PC-3 (cell line): Measurements from ENCODE around the gene VEZT. TPM values are rescaled to one million over a fixed set of nuclear protein-coding genes. Genes with fewer than 3 reads are reported as not detected.

Experiments used
- ATAC-seq: fragments of 200-7000 bp; cut with Tn5 transposase; 2 replicates; pipeline ENCODE4 v1.9.1; 2020; ENCODE audit warnings: mild to moderate bottlenecking, moderate library complexity
- BruUV-seq: library from RNA; stranded (reverse); fragments of 400-500 nt; replicated peaks from 2 replicates; lab custom pipeline; 2021; lab: Mats Ljungman, UMichigan
- CTCF ChIA-PET: fragments of 300-600 bp; sonication (Branson Sonifier 250); formaldehyde crosslinking; loops from one replicate; lab custom pipeline; 2022; ENCODE audit warnings: antibody characterized with exemption; lab: Charles Lee
- POLR2A ChIA-PET: fragments of 300-600 bp; sonication (Branson Sonifier 250); formaldehyde crosslinking; loops from one replicate; lab custom pipeline; 2022; ENCODE audit warnings: antibody characterized with exemption; ENCODE audit not compliant: unreplicated experiment; lab: Charles Lee
- DNase-seq: peaks from one replicate; pipeline ENCODE4 v3.0.0-alpha.2; 2015
- H2AFZ ChIP-seq: fragments of 300-600 bp; sonication (generic); 2 replicates; pipeline ENCODE4 v1.6.0; 2016; ENCODE audit warnings: antibody characterized with exemption, low read length
- H3F3A ChIP-seq: fragments of 300-600 bp; sonication (generic); one replicate; pipeline ENCODE4 v1.6.0; 2017; ENCODE audit warnings: antibody characterized with exemption, low read length, control low read depth, mild to moderate bottlenecking; ENCODE audit not compliant: unreplicated experiment
- H3K27ac ChIP-seq: fragments of 300-600 bp; sonication (generic); 2 replicates; pipeline ENCODE4 v1.5.1; 2016; ENCODE audit warnings: mild to moderate bottlenecking, low read length
- H3K27me3 ChIP-seq: fragments of 300-600 bp; sonication (generic); 2 replicates; pipeline ENCODE4 v1.6.1; 2016; ENCODE audit warnings: low read length, mixed read lengths
- H3K36me3 ChIP-seq: fragments of 300-600 bp; sonication (generic); 2 replicates; pipeline ENCODE4 v1.6.1; 2016; ENCODE audit warnings: low read depth, mixed run types, low read length, mixed read lengths
- H3K4me1 ChIP-seq: fragments of 300-600 bp; sonication (generic); 2 replicates; pipeline ENCODE4 v1.5.1; 2016; ENCODE audit warnings: low read length; ENCODE audit not compliant: insufficient read depth
- H3K4me2 ChIP-seq: fragments of 300-600 bp; sonication (generic); 2 replicates; pipeline ENCODE4 v1.6.0; 2016; ENCODE audit warnings: low read length
- H3K4me3 ChIP-seq: fragments of 300-600 bp; sonication (generic); 2 replicates; pipeline ENCODE4 v1.5.1; 2016; ENCODE audit warnings: mild to moderate bottlenecking, low read length, mixed read lengths
- H3K79me2 ChIP-seq: fragments of 300-600 bp; sonication (generic); 2 replicates; pipeline ENCODE4 v1.6.1; 2017; ENCODE audit warnings: low read length, mixed read lengths
- H3K9ac ChIP-seq: fragments of 300-600 bp; sonication (generic); 2 replicates; pipeline ENCODE4 v1.6.0; 2016; ENCODE audit warnings: mild to moderate bottlenecking, low read length
- H3K9me2 ChIP-seq: fragments of 300-600 bp; sonication (generic); replicated peaks from 2 replicates; pipeline ENCODE4 v1.6.1; 2016; ENCODE audit warnings: mixed run types, low read length, mixed read lengths
- H3K9me3 ChIP-seq: fragments of 300-600 bp; sonication (generic); 2 replicates; pipeline ENCODE4 v1.6.1; 2016; ENCODE audit warnings: low read length, mixed read lengths
- H4K20me1 ChIP-seq: fragments of 300-600 bp; sonication (generic); 2 replicates; pipeline ENCODE4 v1.6.1; 2016; ENCODE audit warnings: low read length, mixed read lengths
- EZH2 ChIP-seq: fragments of 300-600 bp; sonication (generic); IDR thresholded peaks from one replicate; pipeline ENCODE4 v1.6.1; 2017; ENCODE audit warnings: antibody characterized with exemption, mild to moderate bottlenecking, low read length; ENCODE audit not compliant: unreplicated experiment
- EZH2phosphoT487 ChIP-seq: fragments of 300-600 bp; sonication (generic); IDR thresholded peaks from 2 replicates; pipeline ENCODE4 v1.6.1; 2018; ENCODE audit warnings: mild to moderate bottlenecking, antibody characterized with exemption, low read length, borderline replicate concordance
- intact Hi-C: fragments of 100-400 bp; cut with micrococcal nuclease; formaldehyde crosslinking; loops from 2 replicates; pipeline ENCODE4 v1.9.0; 2023
- total RNA-seq: library from RNA; depleted of rRNA; stranded (reverse); fragments of >200 nt; gene quantifications from 2 replicates; pipeline ENCODE4 v1.2.3, GENCODE V29; 2014
- TF ChIP-seq, protein P1 (sequence below): fragments of 300-600 bp; sonication (generic); conservative IDR thresholded peaks from 2 replicates; pipeline ENCODE4 v1.5.1; 2017; ENCODE audit warnings: antibody characterized with exemption, low read depth, mild to moderate bottlenecking, low read length

VEZT gene
- total RNA-seq, 1 experiment from 2014 or later, result 83.6 TPM

DNA sequence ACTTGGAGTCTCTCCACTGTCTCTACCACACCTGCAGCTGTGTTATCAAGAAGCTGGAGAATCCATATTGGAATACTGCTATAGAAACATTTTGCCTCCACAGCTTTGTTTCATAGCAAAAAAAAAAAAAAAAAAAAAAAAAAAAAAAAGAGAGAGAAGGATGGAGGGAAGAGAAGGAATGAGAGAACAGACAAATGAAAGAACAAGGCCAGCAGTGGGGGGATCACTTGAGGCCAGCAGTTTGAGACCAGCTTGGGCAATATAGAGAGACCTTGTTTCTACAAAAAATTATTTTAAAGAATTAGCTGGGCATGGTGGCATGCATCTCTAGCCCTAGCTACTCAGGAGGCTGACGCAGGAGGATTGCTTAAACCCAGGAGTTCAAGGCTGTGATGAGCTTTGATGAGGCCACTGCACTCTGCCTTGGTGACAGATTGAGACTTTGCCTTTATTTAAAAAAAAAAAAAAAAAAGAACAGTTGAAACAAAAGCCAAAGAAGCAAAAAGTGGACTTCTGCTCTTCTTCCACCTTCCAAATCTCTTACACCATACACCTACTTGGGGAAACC, 8.1 kb downstream of the VEZT start:
- peaks cover 51% of the 10 kb centered on the region for H4K20me1 ChIP-seq

DNA sequence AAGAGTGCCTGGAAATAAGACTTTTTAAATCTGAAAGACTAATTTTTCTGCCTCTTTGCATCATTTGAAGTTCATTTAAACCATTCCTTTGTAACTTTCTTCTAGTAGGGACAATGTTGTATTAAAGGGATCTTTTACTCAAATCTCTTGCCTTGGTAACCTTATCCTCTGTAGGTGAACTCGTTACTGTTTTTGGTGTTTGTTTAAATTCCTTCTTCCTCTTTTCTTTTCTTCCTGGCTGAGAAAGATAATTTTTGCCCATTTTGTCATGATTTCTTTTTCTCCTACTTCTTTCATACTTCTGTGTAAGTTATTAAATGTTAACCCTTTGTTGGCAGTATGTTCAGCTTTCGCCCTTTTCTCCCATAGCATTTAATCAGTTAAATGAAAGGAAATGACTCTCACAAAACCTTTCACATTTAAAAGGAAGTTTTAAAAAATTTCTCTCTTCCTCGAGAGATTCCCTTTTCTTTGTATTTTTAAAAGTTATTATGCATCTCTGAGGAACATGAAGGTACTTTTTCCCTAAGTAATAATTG, 10.3 kb downstream of the VEZT start:
- POLR2A ChIA-PET, result no interaction called here

More for the DNA sequence above, 8.1 kb downstream of the VEZT start:
- Histone ChIP-seq H3K4me3 (no peak overlapping the region), H3K9me2 (no peaks in the 10 kb centered on the region), H3K27me3 (no peaks in the 10 kb centered on the region), H3K9me3 (no peaks in the 10 kb centered on the region), H3F3A (no peaks in the 10 kb centered on the region), H3K79me2 (peaks cover 99% of the 10 kb centered on the region), H3K27ac (no peak overlapping the region), H2AFZ (no peak overlapping the region), H3K9ac (no peak overlapping the region), H3K4me2 (no peak overlapping the region), H3K36me3 (peaks cover 30% of the 10 kb centered on the region), H3K4me1 (peaks cover 26% of the 10 kb centered on the region)
- CTCF ChIA-PET, result interaction anchor here (0.5 to 0.6 kb wide), 2 partner anchors 128 to 1388 kb away, joined by 8 read pairs; no protein-coding TSS in a partner anchor
- no TSS peak for BruUV-seq
- intact Hi-C loops, result no loop called here
- ATAC-seq (no peak), DNase-seq (no peak)
- POLR2A ChIA-PET, result interaction anchor here (0.6 kb wide), 2 partner anchors 70 to 74 kb away, joined by 3 to 8 read pairs; no protein-coding TSS in a partner anchor
- TF ChIP-seq EZH2, result no peak
- TF ChIP-seq, protein P1, sequence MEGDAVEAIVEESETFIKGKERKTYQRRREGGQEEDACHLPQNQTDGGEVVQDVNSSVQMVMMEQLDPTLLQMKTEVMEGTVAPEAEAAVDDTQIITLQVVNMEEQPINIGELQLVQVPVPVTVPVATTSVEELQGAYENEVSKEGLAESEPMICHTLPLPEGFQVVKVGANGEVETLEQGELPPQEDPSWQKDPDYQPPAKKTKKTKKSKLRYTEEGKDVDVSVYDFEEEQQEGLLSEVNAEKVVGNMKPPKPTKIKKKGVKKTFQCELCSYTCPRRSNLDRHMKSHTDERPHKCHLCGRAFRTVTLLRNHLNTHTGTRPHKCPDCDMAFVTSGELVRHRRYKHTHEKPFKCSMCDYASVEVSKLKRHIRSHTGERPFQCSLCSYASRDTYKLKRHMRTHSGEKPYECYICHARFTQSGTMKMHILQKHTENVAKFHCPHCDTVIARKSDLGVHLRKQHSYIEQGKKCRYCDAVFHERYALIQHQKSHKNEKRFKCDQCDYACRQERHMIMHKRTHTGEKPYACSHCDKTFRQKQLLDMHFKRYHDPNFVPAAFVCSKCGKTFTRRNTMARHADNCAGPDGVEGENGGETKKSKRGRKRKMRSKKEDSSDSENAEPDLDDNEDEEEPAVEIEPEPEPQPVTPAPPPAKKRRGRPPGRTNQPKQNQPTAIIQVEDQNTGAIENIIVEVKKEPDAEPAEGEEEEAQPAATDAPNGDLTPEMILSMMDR, result no peak
- TF ChIP-seq EZH2phosphoT487, result no peak

More for the DNA sequence above, 10.3 kb downstream of the VEZT start:
- DNase-seq (no peak), ATAC-seq (no peak)
- peaks cover 99% of the 10 kb centered on the region for H3K79me2 ChIP-seq
- no peaks in the 10 kb centered on the region for H3K9me2 ChIP-seq
- no peak overlapping the region for H2AFZ ChIP-seq
- peaks cover 29% of the 10 kb centered on the region for H3K36me3 ChIP-seq
- H3F3A ChIP-seq, result no peaks in the 10 kb centered on the region
- H3K4me1 ChIP-seq, result peaks cover 13% of the 10 kb centered on the region
- CTCF ChIA-PET, result interaction anchor here (0.8 kb wide), 1 partner anchor 307 kb away, joined by 6 read pairs; no protein-coding TSS in a partner anchor
- intact Hi-C loops, result no loop called here
- H4K20me1 ChIP-seq, result peaks cover 42% of the 10 kb centered on the region
- H3K27ac ChIP-seq, result no peak overlapping the region
- no peaks in the 10 kb centered on the region for H3K9me3 ChIP-seq
- H3K4me3 ChIP-seq, result no peak overlapping the region
- H3K9ac ChIP-seq, result no peak overlapping the region
- BruUV-seq, result no TSS peak
- H3K4me2 ChIP-seq, result no peak overlapping the region
- TF ChIP-seq, protein P1, result no peak
- TF ChIP-seq EZH2 (no peak), EZH2phosphoT487 (no peak)
- H3K27me3 ChIP-seq, result no peaks in the 10 kb centered on the region
